IPS-15b (cell line): ENCODE results near the gene HTD2.

Source experiments
- H3K27me3 ChIP-seq: one replicate; pipeline ENCODE4 v1.6.1; 2013; ENCODE audit warnings: low read length; ENCODE audit not compliant: control insufficient read depth, insufficient read depth
- H3K36me3 ChIP-seq: one replicate; pipeline ENCODE4 v1.6.1; 2013; ENCODE audit warnings: low read length; ENCODE audit not compliant: control insufficient read depth, insufficient read depth
- H3K4me1 ChIP-seq: one replicate; pipeline ENCODE4 v1.6.1; 2013; ENCODE audit warnings: mild to moderate bottlenecking, low read length; ENCODE audit not compliant: control insufficient read depth, insufficient read depth
- H3K4me3 ChIP-seq: one replicate; pipeline ENCODE4 v1.5.1; 2013; ENCODE audit warnings: low read depth, low read length
- H3K9ac ChIP-seq: one replicate; pipeline ENCODE4 v1.6.1; 2013; ENCODE audit warnings: low read depth, mild to moderate bottlenecking, low read length
- H3K9me3 ChIP-seq: one replicate; pipeline ENCODE4 v1.6.1; 2013; ENCODE audit warnings: mild to moderate bottlenecking, low read length; ENCODE audit not compliant: control insufficient read depth, insufficient read depth

Gene HTD2

GRCh38 chr3:58296843-58297242 lies 9.5 kb upstream of the HTD2 start:
- H3K36me3 ChIP-seq: no peaks in the 10 kb centered on the region
- no peaks in the 10 kb centered on the region for H3K27me3 ChIP-seq
- peaks cover 2% of the 10 kb centered on the region for H3K4me1 ChIP-seq
- H3K9me3 ChIP-seq: no peaks in the 10 kb centered on the region
- no peak overlapping the region for H3K9ac ChIP-seq
- no peak overlapping the region for H3K4me3 ChIP-seq

DNA sequence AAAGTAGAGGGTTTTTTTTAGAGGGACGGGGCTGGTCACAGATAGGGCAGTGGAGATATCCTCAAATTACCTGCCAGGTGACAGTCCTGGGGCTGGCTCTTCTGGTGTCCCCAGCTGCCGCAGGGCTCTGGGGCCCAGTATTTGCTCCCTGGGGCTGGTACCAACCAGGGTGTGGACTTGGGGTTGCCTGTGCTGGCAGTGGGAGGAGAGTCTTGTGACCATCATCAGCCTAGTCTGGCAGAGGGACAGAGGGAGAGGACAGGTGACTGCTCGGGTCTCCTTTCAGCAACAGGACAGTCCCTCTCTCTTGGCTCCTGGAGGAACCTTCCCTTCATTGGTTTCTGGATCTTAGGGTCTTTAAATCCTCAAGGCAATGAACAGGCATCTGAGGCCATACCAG lies 8.1 kb upstream of the HTD2 start:
- H3K4me3 ChIP-seq: no peak overlapping the region

GRCh38 chr3:58299075-58299474 lies 7.2 kb upstream of the HTD2 start:
- no peak overlapping the region for H3K4me3 ChIP-seq
- no peaks in the 10 kb centered on the region for H3K9me3 ChIP-seq
- no peak overlapping the region for H3K9ac ChIP-seq
- no peaks in the 10 kb centered on the region for H3K36me3 ChIP-seq
- peaks cover 2% of the 10 kb centered on the region for H3K4me1 ChIP-seq
- no peaks in the 10 kb centered on the region for H3K27me3 ChIP-seq

More for the DNA sequence above, 8.1 kb upstream of the HTD2 start:
- Histone ChIP-seq H3K9ac (no peak overlapping the region), H3K36me3 (no peaks in the 10 kb centered on the region), H3K4me1 (peaks cover 2% of the 10 kb centered on the region), H3K9me3 (no peaks in the 10 kb centered on the region), H3K27me3 (no peaks in the 10 kb centered on the region)

GRCh38 chr3:58299839-58300516 lies 6.3 kb upstream of the HTD2 start:
- H3K9me3 ChIP-seq: no peaks in the 10 kb centered on the region
- H3K36me3 ChIP-seq: no peaks in the 10 kb centered on the region
- H3K9ac ChIP-seq: no peak overlapping the region
- peaks cover 2% of the 10 kb centered on the region for H3K4me1 ChIP-seq
- H3K27me3 ChIP-seq: no peaks in the 10 kb centered on the region
- H3K4me3 ChIP-seq: no peak overlapping the region

- Histone ChIP-seq H3K4me1 (peaks cover 4% of the 10 kb centered on the region), H3K4me3 (peak overlapping the region; percentile 97), H3K27me3 (no peaks in the 10 kb centered on the region), H3K9ac (peak overlapping the region; percentile 100), H3K36me3 (peaks cover 19% of the 10 kb centered on the region), H3K9me3 (no peaks in the 10 kb centered on the region)
Measured at GRCh38 chr3:58307639-58308215, 1.4 kb downstream of the HTD2 start.

- Histone ChIP-seq H3K4me3 (no peak overlapping the region), H3K27me3 (no peaks in the 10 kb centered on the region), H3K36me3 (peaks cover 19% of the 10 kb centered on the region), H3K9me3 (no peaks in the 10 kb centered on the region), H3K4me1 (peaks cover 4% of the 10 kb centered on the region), H3K9ac (no peak overlapping the region)
Measured at GRCh38 chr3:58308728-58309127, 2.4 kb downstream of the HTD2 start.

GRCh38 chr3:58317811-58318210 lies 11.5 kb downstream of the HTD2 start:
- no peaks in the 10 kb centered on the region for H3K27me3 ChIP-seq
- no peaks in the 10 kb centered on the region for H3K9me3 ChIP-seq
- H3K4me3 ChIP-seq: no peak overlapping the region
- H3K9ac ChIP-seq: no peak overlapping the region
- peaks cover 17% of the 10 kb centered on the region for H3K36me3 ChIP-seq
- H3K4me1 ChIP-seq: peaks cover 13% of the 10 kb centered on the region

- H3K4me1 ChIP-seq: peaks cover 13% of the 10 kb centered on the region
- H3K9ac ChIP-seq: no peak overlapping the region
- H3K36me3 ChIP-seq: peaks cover 12% of the 10 kb centered on the region
- no peaks in the 10 kb centered on the region for H3K9me3 ChIP-seq
- no peaks in the 10 kb centered on the region for H3K27me3 ChIP-seq
- H3K4me3 ChIP-seq: peak overlapping the region; percentile 2
Measured at GRCh38 chr3:58321791-58322190, 15.5 kb downstream of the HTD2 start.

DNA sequence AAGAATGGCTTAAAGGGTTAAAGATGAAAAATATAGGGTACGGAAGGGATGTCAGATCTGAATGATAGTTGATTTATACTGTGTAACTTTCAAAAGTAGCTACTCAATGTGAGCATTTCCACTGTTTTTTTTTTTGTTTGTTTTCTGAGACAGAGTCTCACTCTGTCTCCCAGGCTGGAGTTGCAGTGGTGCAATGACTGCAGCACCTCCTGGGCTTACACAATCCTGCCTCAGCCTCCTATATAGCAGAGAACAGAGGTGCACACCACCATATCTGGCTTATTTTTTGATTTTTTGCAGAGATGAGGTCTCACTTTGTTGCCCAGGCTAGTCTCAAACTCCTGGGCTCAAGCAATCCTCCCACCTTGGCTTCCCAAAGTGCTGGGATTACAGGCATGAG lies 16.5 kb downstream of the HTD2 start:
- Histone ChIP-seq H3K36me3 (peaks cover 4% of the 10 kb centered on the region), H3K4me1 (peaks cover 13% of the 10 kb centered on the region), H3K4me3 (no peak overlapping the region), H3K9ac (no peak overlapping the region), H3K9me3 (no peaks in the 10 kb centered on the region), H3K27me3 (no peaks in the 10 kb centered on the region)

DNA sequence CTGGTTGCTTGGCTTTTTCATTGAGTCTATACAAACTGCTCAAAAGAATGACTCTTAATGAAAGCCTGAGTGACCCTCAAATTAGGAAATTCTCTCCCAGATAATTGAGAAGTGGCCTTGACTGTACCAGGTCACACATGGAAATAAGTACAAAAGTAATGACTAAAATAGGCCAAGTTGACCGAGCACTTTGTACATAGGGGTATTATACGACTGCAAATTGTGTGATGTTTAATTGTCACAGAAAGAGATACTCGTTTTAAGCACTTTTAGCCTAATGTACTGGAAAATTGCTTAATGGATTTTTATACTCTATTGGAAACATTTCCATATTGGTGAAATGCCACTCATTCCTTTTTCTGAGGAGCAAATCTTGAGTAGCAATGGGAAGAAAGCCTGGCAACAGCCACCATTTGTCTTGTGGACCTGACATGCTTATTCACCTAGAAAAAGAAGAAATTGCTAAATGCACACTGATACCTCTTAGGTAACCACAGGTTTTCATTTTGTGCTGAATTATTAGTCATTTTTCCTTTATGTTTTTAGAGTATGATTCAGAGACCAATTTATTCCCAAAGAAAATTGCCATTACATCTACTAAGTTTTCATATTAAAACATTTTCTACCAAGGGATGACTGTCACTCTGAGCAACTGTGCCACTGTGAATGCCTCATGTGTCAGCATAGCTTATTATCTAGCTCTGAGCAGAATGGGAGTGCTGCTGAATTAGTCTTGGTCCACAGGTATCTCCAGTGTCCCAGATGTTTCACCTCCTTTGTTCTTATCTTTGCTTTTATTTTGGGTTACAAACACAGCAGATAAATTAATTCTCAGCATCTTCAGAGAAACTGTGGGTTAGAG lies 17.4 kb downstream of the HTD2 start:
- H3K27me3 ChIP-seq: no peaks in the 10 kb centered on the region
- H3K4me1 ChIP-seq: peaks cover 13% of the 10 kb centered on the region
- no peaks in the 10 kb centered on the region for H3K9me3 ChIP-seq
- H3K4me3 ChIP-seq: no peak overlapping the region
- no peak overlapping the region for H3K9ac ChIP-seq
- H3K36me3 ChIP-seq: no peaks in the 10 kb centered on the region

- Histone ChIP-seq H3K36me3 (no peaks in the 10 kb centered on the region), H3K9me3 (no peaks in the 10 kb centered on the region), H3K4me1 (peaks cover 13% of the 10 kb centered on the region), H3K9ac (no peak overlapping the region), H3K27me3 (no peaks in the 10 kb centered on the region), H3K4me3 (no peak overlapping the region)
Measured at GRCh38 chr3:58324391-58325390, 18.4 kb downstream of the HTD2 start.
